Tibial nerve (tissue), 4 donors: ENCODE results near the gene MMP25. TPM values are rescaled to one million over a fixed set of nuclear protein-coding genes. Genes with fewer than 3 reads are reported as not detected.
A peak's percentile ranks its signal among the peaks of the same experiment; 100 is the strongest.

Experiments used
- DNase-seq, 2 donors: peaks; one replicate each; pipeline ENCODE4 v3.0.0-alpha.2; 2019; ENCODE audit warnings: low spot score in 2 of 2
- H3K27ac ChIP-seq, 4 donors: fragments of 200-600 bp; sonication (generic) in 3 of 4; one replicate each; pipeline ENCODE4 v1.5.1; 2017 to 2019; ENCODE audit warnings: mild to moderate bottlenecking in 1 of 4
- H3K27me3 ChIP-seq, 2 donors: fragments of 200-600 bp; sonication (generic) in 1 of 2; one replicate each; pipeline versions ENCODE4 v1.5.1 to v1.6.0; 2017 to 2019
- H3K36me3 ChIP-seq, 3 donors: fragments of 200-600 bp; sonication (generic); one replicate each; pipeline ENCODE4 v1.5.1; 2018 to 2019
- H3K4me1 ChIP-seq, 4 donors: fragments of 200-600 bp; sonication (generic) in 3 of 4; one replicate each; pipeline ENCODE4 v1.5.1; 2017 to 2019
- H3K4me3 ChIP-seq, 4 donors: fragments of 200-600 bp; sonication (generic) in 3 of 4; one replicate each; pipeline ENCODE4 v1.5.1; 2017 to 2019; ENCODE audit warnings: mild to moderate bottlenecking in 1 of 4, moderate library complexity in 1 of 4
- H3K9me3 ChIP-seq, 4 donors: fragments of 200-600 bp; sonication (generic) in 3 of 4; one replicate each; pipeline ENCODE4 v1.5.1; 2017 to 2019
- EP300 ChIP-seq, 2 donors: sonication (generic); formaldehyde crosslinking; IDR thresholded peaks; one replicate each; pipeline ENCODE4 v1.6.1; 2017; ENCODE audit warnings: antibody characterized with exemption in 2 of 2, mild to moderate bottlenecking in 1 of 2
- POLR2A ChIP-seq, 2 donors: fragments of 450-650 bp; IDR thresholded peaks; one replicate each; pipeline ENCODE4 v1.6.1; 2017; ENCODE audit warnings: antibody characterized with exemption in 2 of 2, mild to moderate bottlenecking in 2 of 2, moderate library complexity in 2 of 2
- WGBS, 2 donors: methylation state at CpG; one replicate each; pipeline ENCODE4 v1.1.5; 2018; 5-methylcytosine and 5-hydroxymethylcytosine counted together
- total RNA-seq, 4 donors: library from RNA; depleted of rRNA; stranded (reverse); fragments of >200 nt; gene quantifications; one replicate each; pipeline ENCODE4 v1.1.0, GENCODE V29; 2016
- TF ChIP-seq, protein P1 (sequence below), 5 experiments: fragments of 200-600 bp in 3 of 5; fragments of 450-650 bp in 2 of 5; sonication (generic) in 3 of 5; IDR thresholded peaks; one replicate each; pipeline ENCODE4 v1.5.1; 2016 to 2019; ENCODE audit warnings: antibody characterized with exemption in 5 of 5, mild to moderate bottlenecking in 3 of 5, moderate library complexity in 2 of 5

MMP25 gene
- total RNA-seq, 4 donors from 2014 or later = under 0.01 to 0.42 TPM; not detected in 2

DNA sequence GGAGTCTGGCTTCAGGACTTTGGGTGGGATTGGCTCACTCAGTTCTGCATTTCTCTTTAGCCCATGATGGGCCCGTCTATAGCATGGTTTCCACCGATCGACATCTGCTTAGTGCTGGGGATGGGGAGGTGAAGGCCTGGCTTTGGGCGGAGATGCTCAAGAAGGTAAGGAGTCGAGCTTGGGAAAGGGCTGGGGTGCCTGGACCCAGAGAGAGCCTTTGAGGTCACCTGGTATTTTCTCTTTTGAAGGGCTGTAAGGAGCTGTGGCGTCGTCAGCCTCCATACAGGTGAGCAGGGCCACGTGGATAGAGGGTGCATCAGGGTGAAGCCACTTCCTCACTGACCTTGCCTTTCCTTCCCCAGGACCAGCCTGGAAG lies 20.4 kb upstream of the MMP25 start:
- no peak overlapping the region for H3K27ac ChIP-seq
- H3K27me3 ChIP-seq = peaks cover 0 to 25% of the 10 kb centered on the region in 2 donors
- H3K9me3 ChIP-seq = no peaks in the 10 kb centered on the region
- H3K4me3 ChIP-seq = no peak overlapping the region
- H3K36me3 ChIP-seq = peaks cover 0 to 22% (median 5%) of the 10 kb centered on the region in 3 donors
- WGBS, 2 donors = 92 to 96% methylated on average over 8 of the region's 8 CpGs
- no peak for DNase-seq
- H3K4me1 ChIP-seq = peaks cover 0 to 63% (median 40%) of the 10 kb centered on the region in 4 donors
- TF ChIP-seq EP300 (IDR thresholded peaks at IDR 0.05) = no peak

DNA sequence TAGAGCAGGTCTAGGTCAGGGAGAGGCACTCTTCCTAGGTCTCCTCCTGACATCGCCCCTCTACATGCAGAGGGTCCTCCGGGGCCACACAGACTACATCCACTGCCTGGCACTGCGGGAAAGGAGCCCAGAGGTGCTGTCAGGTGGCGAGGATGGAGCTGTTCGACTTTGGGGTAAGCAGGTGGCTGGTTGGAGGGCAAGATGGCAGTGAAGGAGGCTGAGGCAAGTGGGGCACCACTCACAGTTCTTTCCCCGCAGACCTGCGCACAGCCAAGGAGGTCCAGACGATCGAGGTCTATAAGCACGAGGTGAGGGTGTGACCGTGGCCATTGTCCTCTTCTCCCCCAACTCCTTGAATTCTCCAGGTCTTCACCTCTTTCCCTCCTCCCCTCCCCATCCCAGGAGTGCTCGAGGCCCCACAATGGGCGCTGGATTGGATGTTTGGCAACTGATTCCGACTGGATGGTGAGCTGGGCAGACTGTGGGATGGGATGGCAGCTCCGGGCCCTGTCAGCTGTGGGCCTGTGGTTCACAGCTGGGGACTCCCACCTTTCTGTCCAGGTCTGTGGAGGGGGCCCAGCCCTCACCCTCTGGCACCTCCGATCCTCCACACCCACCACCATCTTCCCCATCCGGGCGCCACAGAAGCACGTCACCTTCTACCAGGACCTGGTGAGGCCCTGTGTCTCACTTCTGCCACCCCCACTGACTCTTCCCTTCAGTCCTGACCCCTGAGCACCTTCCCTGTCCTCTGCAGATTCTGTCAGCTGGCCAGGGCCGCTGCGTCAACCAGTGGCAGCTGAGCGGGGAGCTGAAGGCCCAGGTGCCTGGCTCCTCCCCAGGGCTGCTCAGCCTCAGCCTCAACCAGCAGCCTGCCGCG lies 19.5 kb upstream of the MMP25 start:
- peaks cover 0 to 60% (median 33%) of the 10 kb centered on the region in 4 donors for H3K4me1 ChIP-seq
- H3K27ac ChIP-seq = no peak overlapping the region
- no peaks in the 10 kb centered on the region for H3K9me3 ChIP-seq
- no peak overlapping the region for H3K4me3 ChIP-seq
- DNase-seq = no peak
- H3K27me3 ChIP-seq = peaks cover 0 to 34% of the 10 kb centered on the region in 2 donors
- TF ChIP-seq, protein P1, sequence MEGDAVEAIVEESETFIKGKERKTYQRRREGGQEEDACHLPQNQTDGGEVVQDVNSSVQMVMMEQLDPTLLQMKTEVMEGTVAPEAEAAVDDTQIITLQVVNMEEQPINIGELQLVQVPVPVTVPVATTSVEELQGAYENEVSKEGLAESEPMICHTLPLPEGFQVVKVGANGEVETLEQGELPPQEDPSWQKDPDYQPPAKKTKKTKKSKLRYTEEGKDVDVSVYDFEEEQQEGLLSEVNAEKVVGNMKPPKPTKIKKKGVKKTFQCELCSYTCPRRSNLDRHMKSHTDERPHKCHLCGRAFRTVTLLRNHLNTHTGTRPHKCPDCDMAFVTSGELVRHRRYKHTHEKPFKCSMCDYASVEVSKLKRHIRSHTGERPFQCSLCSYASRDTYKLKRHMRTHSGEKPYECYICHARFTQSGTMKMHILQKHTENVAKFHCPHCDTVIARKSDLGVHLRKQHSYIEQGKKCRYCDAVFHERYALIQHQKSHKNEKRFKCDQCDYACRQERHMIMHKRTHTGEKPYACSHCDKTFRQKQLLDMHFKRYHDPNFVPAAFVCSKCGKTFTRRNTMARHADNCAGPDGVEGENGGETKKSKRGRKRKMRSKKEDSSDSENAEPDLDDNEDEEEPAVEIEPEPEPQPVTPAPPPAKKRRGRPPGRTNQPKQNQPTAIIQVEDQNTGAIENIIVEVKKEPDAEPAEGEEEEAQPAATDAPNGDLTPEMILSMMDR (IDR thresholded peaks at IDR 0.05) = no peak
- TF ChIP-seq POLR2A (IDR thresholded peaks at IDR 0.05) (no peak), EP300 (IDR thresholded peaks at IDR 0.05) (no peak)
- 92 to 93% methylated on average over 22 to 24 of the region's 24 CpGs for WGBS, 2 donors
- peaks cover 0 to 22% (median 5%) of the 10 kb centered on the region in 3 donors for H3K36me3 ChIP-seq

DNA sequence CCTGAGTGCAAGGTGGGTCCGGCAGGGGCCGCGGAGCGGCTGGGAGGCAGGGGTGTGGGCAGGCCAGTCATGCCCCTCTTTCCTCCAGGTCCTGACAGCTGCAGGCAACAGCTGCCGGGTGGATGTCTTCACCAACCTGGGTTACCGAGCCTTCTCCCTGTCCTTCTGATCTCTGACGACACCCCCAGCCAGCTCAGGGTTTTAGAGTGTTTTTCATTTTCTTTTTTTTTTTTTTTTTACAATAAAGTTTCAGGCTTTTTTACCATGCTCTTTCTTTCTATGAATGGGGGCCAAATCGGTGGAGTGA lies 18.9 kb upstream of the MMP25 start:
- Histone ChIP-seq H3K36me3 (peaks cover 0 to 22% (median 5%) of the 10 kb centered on the region in 3 donors), H3K4me3 (no peak overlapping the region), H3K27me3 (peaks cover 0 to 40% of the 10 kb centered on the region in 2 donors), H3K4me1 (peaks cover 0 to 54% (median 28%) of the 10 kb centered on the region in 4 donors), H3K9me3 (no peaks in the 10 kb centered on the region), H3K27ac (no peak overlapping the region)
- WGBS, 2 donors = 86 to 90% methylated on average over 5 to 8 of the region's 8 CpGs
- DNase-seq = no peak
- no peak for TF ChIP-seq EP300 (IDR thresholded peaks at IDR 0.05)
- TF ChIP-seq POLR2A (IDR thresholded peaks at IDR 0.05) = no peak
- TF ChIP-seq, protein P1 (IDR thresholded peaks at IDR 0.05) = no peak

DNA sequence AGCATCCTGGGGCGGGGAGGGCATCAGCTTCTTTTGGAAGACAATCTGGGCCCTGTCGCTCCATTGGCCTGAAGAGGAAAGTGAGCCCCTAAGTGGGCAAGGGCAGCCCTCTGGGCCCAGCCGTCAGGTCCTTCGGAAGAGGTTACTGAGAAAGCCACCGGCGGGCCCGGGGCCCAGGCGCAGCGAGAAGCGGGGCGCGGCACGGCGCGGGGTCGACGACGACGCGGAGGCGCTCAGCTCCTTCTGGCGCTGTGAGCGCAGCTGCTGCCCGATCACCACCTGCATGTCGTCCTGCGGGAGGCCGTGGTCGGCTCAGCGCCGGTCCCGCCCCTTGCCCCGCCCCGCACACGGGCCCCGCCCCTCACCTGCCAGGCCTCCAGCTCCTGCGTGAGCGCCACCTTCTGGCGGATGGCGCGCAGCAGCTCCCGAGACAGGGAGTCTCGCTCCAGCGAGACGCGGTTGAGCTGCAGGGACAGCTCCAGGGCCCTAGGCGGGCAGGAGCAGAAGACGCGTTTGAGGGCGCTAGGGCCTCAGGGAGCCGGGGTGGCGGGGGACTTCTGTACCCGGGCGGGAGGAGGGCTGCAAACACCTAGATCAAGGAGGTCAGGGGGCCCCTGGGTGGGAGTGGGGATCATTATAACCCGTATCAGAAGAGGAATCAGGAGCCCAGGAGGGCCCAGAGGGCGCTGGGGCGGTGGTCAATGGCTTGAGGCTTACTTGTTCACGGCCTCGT lies 18.2 kb upstream of the MMP25 start:
- H3K36me3 ChIP-seq = peaks cover 0 to 22% (median 5%) of the 10 kb centered on the region in 3 donors
- peak; percentile 40 to 49 for DNase-seq
- H3K4me1 ChIP-seq = peaks cover 0 to 47% (median 21%) of the 10 kb centered on the region in 4 donors
- H3K9me3 ChIP-seq = no peaks in the 10 kb centered on the region
- no peak for TF ChIP-seq EP300 (IDR thresholded peaks at IDR 0.05)
- TF ChIP-seq, protein P1 (IDR thresholded peaks at IDR 0.05) = peak; percentile 55 to 81 (median 75)
- peaks cover 0 to 47% of the 10 kb centered on the region in 2 donors for H3K27me3 ChIP-seq
- 7 to 27% methylated on average over 22 to 43 of the region's 58 CpGs for WGBS, 2 donors
- no peak overlapping the region for H3K27ac ChIP-seq
- H3K4me3 ChIP-seq = no peak overlapping the region

DNA sequence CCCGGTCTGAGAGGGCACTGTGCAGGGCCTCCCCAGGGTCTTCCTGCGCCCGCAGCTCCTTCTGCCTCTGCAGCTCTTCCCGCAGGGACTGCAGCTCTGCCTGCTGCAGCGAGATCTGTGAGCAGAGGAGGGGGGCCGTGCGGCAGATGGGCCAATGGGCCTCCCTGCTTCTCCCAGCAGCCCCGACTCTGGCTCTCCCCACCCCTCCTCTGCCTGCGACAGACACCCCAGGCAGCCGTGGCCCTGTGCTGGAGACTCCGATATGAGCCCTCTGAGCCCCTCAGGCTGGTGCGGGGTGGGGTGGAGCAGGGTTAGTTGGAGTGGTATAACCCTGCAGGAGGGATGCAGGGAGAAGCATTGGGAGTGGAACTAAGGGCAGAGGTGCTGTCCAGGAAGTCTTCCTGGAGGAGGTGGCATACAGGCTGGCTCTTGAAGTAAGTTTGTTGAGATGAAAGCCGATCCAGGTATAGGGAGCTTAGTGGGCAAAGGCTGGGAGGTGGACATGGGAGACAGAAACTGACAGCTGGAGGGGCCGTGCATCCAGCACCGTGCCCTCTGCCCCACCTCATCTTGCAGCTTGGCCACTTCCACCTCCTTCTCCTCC lies 17.5 kb upstream of the MMP25 start:
- DNase-seq = no peak
- H3K9me3 ChIP-seq = no peaks in the 10 kb centered on the region
- peaks cover 0 to 22% (median 5%) of the 10 kb centered on the region in 3 donors for H3K36me3 ChIP-seq
- peaks cover 0 to 42% (median 16%) of the 10 kb centered on the region in 4 donors for H3K4me1 ChIP-seq
- no peak overlapping the region for H3K27ac ChIP-seq
- TF ChIP-seq EP300 (IDR thresholded peaks at IDR 0.05) = no peak
- no peak for TF ChIP-seq POLR2A (IDR thresholded peaks at IDR 0.05)
- TF ChIP-seq, protein P1 (IDR thresholded peaks at IDR 0.05) = no peak
- 31 to 42% methylated on average over 8 to 15 of the region's 15 CpGs for WGBS, 2 donors
- H3K4me3 ChIP-seq = no peak overlapping the region
- H3K27me3 ChIP-seq = peaks cover 0 to 54% of the 10 kb centered on the region in 2 donors
